ENCODE measurements around the gene DNAJC24. TPM values are rescaled to one million over a fixed set of nuclear protein-coding genes. Genes with fewer than 3 reads are reported as not detected.

Gene DNAJC24
- total RNA-seq: 23.2 TPM

GRCh38 chr11:31369348-31370329 is at the start of gene DNAJC24, which contains the start of gene DCDC1:
Gene DNAJC24, plus strand, starts transcription at chr11:31369860. Its CDS starts 889 bp downstream, at chr11:31370749.
Gene DCDC1, minus strand, starts transcription at chr11:31369739. Its CDS starts 41,459 bp downstream, at chr11:31328280.

Other genes with a start within 250 kb of the DNAJC24 start
- 1.9 TPM for gene DCDC1, start 121 bp upstream of the DNAJC24 start, total RNA-seq
- 45.1 TPM for gene IMMP1L, start 139.8 kb downstream of the DNAJC24 start, total RNA-seq
- gene ELP4, start 139.9 kb downstream of the DNAJC24 start, total RNA-seq: 49.8 TPM